SK-N-MC (cell line): ENCODE measurements around the gene NCK2.

Source experiments
- EZH2 ChIP-seq: fragments of 200-600 bp; sonication (generic); IDR thresholded peaks from one replicate; pipeline ENCODE4 v1.6.1; 2017; ENCODE audit warnings: antibody characterized with exemption
- POLR2AphosphoS5 ChIP-seq: IDR thresholded peaks from 2 replicates; pipeline ENCODE4 v1.6.1; 2012; ENCODE audit warnings: mild to moderate bottlenecking, low read depth, low read length, borderline replicate concordance

DNA sequence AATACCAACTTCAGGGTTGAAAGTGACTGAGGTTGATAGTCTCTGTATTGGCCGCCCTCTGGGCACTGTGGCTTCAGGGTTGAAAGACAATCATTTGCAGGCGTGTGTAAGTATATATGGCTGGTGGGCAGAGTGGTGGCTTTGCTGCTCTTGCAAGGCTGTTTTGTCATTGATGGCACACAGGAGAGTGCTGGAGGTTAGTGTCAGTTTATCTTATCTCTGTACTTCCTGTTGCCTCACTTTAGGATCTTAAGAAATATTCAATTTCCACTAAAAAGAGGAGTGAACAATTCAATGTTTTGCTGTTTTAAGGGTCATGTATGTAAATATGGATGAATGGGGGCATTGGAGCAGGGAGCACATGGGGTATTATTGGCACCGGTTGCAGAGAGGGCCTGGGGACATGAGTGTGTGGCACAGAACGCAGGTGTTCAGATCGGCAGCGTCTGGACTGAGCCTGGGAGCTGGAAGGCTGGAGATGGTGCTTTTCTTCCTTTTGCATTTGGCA is 51.5 kb downstream of the NCK2 start:
- TF ChIP-seq POLR2AphosphoS5 (no peak), EZH2 (no peak)
